Measurements from ENCODE around the gene MRI1. TPM values are rescaled to one million over a fixed set of nuclear protein-coding genes. Genes with fewer than 3 reads are reported as not detected.
A peak's percentile ranks its signal among the peaks of the same experiment; 100 is the strongest.

The MRI1 gene
- total and polyA plus RNA-seq, 2 of the 4 experiments (the other 2 are of a cell fraction) = 26.7 to 37.6 TPM

DNA sequence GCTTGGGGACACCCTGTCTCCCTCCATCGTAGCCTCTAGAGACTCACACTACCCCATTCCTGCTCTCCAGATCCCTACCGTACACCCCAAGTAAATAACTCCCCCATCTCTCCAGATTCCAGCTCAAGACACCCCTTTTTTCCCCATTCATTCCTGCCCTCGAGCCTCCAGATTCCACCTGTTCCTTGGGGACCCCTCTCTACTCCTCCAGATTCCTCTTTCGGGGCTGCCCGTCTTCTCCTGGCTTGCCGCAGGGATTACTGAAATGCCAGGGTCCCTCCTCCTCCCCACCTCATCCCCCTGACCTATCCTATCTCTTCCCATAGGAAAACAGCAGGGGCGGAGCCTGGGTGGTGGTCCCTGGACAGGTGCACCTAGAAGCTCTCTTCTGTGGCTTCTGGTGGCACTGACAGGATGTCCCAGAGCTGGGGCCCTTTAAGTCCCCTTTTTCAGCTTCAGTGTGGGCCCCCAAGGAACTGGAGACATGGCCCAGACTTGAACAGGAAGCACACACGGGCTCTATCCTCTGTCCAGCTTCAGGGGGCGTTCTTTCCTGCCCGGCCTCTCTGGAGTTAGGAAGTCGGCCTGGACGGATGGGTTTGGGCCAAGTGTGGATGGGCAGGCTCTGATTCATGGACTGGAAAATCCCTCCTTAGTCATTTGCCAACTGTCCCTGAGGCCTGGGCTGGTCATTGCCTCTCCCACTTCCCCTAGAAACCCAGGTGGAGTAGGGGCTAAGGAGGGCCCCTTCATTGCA lies 32.2 kb downstream of the MRI1 start:
- H3K4ac ChIP-seq (ENCODE audit: low read depth, low read length) = peak overlapping the region; percentile 92
- peak overlapping the region; percentile 39 to 79 for H4K8ac ChIP-seq (ENCODE audit: low read depth in 2 of 2, low read length in 2 of 2)
- H2BK120ac ChIP-seq (ENCODE audit: low read depth, low read length) = peak overlapping the region; percentile 92
- H2AK5ac ChIP-seq (ENCODE audit: low read depth, low read length) = peak overlapping the region; percentile 95
- ChIA-PET POLR2A (ENCODE audit: unreplicated experiment) (no interaction called here), CTCF (interaction anchor here (0.5 to 1.7 kb wide), 5 partner anchors 12 to 520 kb away, joined by 3 to 5 read pairs (median 4); no protein-coding TSS in a partner anchor)
- peaks cover 15% of the 10 kb centered on the region for H3K9me1 ChIP-seq (ENCODE audit: insufficient read depth, low read length)
- ATAC-seq (ENCODE audit: low read depth) = peak; percentile 34
- peak overlapping the region; percentile 86 for H3K23ac ChIP-seq (ENCODE audit: low read depth, low read length)
- peaks cover 4% of the 10 kb centered on the region; the same call in 1 of the 2 replicates for H4K20me1 ChIP-seq (ENCODE audit: insufficient read depth, low read length)
- in situ Hi-C loops (cut with MboI; ENCODE audit: low sequenced_read_pairs) = no loop called here
- peak overlapping the region; percentile 81 for H3K4me2 ChIP-seq (ENCODE audit: low read depth, low read length)
- peak overlapping the region; percentile 86 for H3K4me3 ChIP-seq (ENCODE audit: insufficient read depth, low read depth, low read length)
- H3K27me3 ChIP-seq (ENCODE audit: control insufficient read depth, insufficient read depth, low read length) = no peaks in the 10 kb centered on the region
- H2AFZ ChIP-seq (replicated peaks; ENCODE audit: low read length, poor library complexity) = peak overlapping the region; percentile 60
- peak overlapping the region; percentile 96 for H2AK9ac ChIP-seq (replicated peaks; ENCODE audit: low read depth, low read length, poor library complexity)
- H4K5ac ChIP-seq (ENCODE audit: low read depth, low read length) = peak overlapping the region; percentile 37
- intact Hi-C loops (cut with micrococcal nuclease) = loop anchor here (5.0 kb wide), 1 partner anchor 41 kb away; no protein-coding TSS in a partner anchor
- H3K9ac ChIP-seq (ENCODE audit: low read depth, low read length) = peak overlapping the region; percentile 91
- H4K91ac ChIP-seq (ENCODE audit: insufficient read depth, low read depth, low read length) = peak overlapping the region; percentile 86
- peak overlapping the region; percentile 93 for H3K56ac ChIP-seq (ENCODE audit: extremely low read depth, insufficient read depth, low read length)
- H3K79me1 ChIP-seq (ENCODE audit: low read depth in 1 of 2, low read length in 2 of 2) = peaks cover 14 to 49% of the 10 kb centered on the region in 2 experiments
- H3K36me3 ChIP-seq (ENCODE audit: control insufficient read depth, insufficient read depth, low read length) = peaks cover 10% of the 10 kb centered on the region
- peak overlapping the region; percentile 88 for H2BK20ac ChIP-seq (ENCODE audit: low read depth, low read length)
- peak overlapping the region; percentile 58 for H3K18ac ChIP-seq (ENCODE audit: low read depth, low read length)
- peak overlapping the region; percentile 84 for H3K14ac ChIP-seq (replicated peaks; ENCODE audit: low read depth, low read length)
- H2BK15ac ChIP-seq (ENCODE audit: low read depth, low read length) = peak overlapping the region; percentile 91; the same call in 1 of the 3 replicates
- BruUV-seq (replicated peaks) = TSS peak; percentile 31
- peak overlapping the region; percentile 88 for H3K27ac ChIP-seq (ENCODE audit: insufficient read depth, low read length)
- peak; percentile 98 for DNase-seq
- H2BK5ac ChIP-seq (ENCODE audit: low read depth, low read length, poor library complexity, severe bottlenecking) = peak overlapping the region; percentile 95
- WGBS, 2 experiments (ENCODE audit: extremely low coverage in 2 of 2, insufficient read length in 1 of 2) = 10% methylated on average over 3 of the region's 12 CpGs; no CpG with 5 or more reads in 1 of the 2 experiments
- dilution Hi-C loops (cut with HindIII; ENCODE audit: low sequenced_read_pairs, unreplicated experiment) = no loop called here
- peaks cover 7% of the 10 kb centered on the region for H3K4me1 ChIP-seq (ENCODE audit: control insufficient read depth, insufficient read depth, low read length)
- no peaks in the 10 kb centered on the region for H3K9me3 ChIP-seq (ENCODE audit: control insufficient read depth, insufficient read depth, low read length)
- peak; percentile 83 for TF ChIP-seq POLR2A (IDR thresholded peaks at IDR 0.05; ENCODE audit: low read depth, low read length)
- TF ChIP-seq MXI1 (IDR thresholded peaks at IDR 0.05; ENCODE audit: borderline replicate concordance, low read depth, low read length) = peak; percentile 56; the same call in 1 of the 2 replicates
- TF ChIP-seq RCOR1 (IDR thresholded peaks at IDR 0.05; ENCODE audit: insufficient replicate concordance, low read length) = peak; percentile 57
- TF ChIP-seq SMC3 (IDR thresholded peaks at IDR 0.05; ENCODE audit: low read depth, low read length) = peak; percentile 9; the same call in 1 of the 2 replicates
- peak; percentile 60; the same call in 1 of the 2 replicates for TF ChIP-seq MAZ (IDR thresholded peaks at IDR 0.05; ENCODE audit: borderline replicate concordance, low read depth, low read length)
- TF ChIP-seq RAD21 (IDR thresholded peaks at IDR 0.05; ENCODE audit: low read length) = peak; percentile 39
- TF ChIP-seq BHLHE40 (IDR thresholded peaks at IDR 0.05; ENCODE audit: low read depth, low read length) = no peak
- TF ChIP-seq, protein P1, sequence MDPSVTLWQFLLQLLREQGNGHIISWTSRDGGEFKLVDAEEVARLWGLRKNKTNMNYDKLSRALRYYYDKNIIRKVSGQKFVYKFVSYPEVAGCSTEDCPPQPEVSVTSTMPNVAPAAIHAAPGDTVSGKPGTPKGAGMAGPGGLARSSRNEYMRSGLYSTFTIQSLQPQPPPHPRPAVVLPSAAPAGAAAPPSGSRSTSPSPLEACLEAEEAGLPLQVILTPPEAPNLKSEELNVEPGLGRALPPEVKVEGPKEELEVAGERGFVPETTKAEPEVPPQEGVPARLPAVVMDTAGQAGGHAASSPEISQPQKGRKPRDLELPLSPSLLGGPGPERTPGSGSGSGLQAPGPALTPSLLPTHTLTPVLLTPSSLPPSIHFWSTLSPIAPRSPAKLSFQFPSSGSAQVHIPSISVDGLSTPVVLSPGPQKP (IDR thresholded peaks at IDR 0.05; ENCODE audit: borderline replicate concordance, low read depth, low read length) = no peak
- peak; percentile 66; the same call in 1 of the 2 replicates for TF ChIP-seq FOS (IDR thresholded peaks at IDR 0.05; ENCODE audit: low read depth, low read length)
- no peak for TF ChIP-seq CEBPB (IDR thresholded peaks at IDR 0.05; ENCODE audit: low read depth, low read length)
- TF ChIP-seq, protein P2, sequence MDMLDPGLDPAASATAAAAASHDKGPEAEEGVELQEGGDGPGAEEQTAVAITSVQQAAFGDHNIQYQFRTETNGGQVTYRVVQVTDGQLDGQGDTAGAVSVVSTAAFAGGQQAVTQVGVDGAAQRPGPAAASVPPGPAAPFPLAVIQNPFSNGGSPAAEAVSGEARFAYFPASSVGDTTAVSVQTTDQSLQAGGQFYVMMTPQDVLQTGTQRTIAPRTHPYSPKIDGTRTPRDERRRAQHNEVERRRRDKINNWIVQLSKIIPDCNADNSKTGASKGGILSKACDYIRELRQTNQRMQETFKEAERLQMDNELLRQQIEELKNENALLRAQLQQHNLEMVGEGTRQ (IDR thresholded peaks at IDR 0.05; ENCODE audit: low read depth, low read length) = no peak
- TF ChIP-seq, protein P3, sequence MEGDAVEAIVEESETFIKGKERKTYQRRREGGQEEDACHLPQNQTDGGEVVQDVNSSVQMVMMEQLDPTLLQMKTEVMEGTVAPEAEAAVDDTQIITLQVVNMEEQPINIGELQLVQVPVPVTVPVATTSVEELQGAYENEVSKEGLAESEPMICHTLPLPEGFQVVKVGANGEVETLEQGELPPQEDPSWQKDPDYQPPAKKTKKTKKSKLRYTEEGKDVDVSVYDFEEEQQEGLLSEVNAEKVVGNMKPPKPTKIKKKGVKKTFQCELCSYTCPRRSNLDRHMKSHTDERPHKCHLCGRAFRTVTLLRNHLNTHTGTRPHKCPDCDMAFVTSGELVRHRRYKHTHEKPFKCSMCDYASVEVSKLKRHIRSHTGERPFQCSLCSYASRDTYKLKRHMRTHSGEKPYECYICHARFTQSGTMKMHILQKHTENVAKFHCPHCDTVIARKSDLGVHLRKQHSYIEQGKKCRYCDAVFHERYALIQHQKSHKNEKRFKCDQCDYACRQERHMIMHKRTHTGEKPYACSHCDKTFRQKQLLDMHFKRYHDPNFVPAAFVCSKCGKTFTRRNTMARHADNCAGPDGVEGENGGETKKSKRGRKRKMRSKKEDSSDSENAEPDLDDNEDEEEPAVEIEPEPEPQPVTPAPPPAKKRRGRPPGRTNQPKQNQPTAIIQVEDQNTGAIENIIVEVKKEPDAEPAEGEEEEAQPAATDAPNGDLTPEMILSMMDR (conservative IDR thresholded peaks at IDR 0.05; ENCODE audit: low read depth, low read length) = peak; percentile 49
- no peak for TF ChIP-seq MAFK (IDR thresholded peaks at IDR 0.05; ENCODE audit: low read depth, low read length)

Data from IMR-90 (cell line).